ENCODE measurements around the gene SNX32. TPM values are rescaled to one million over a fixed set of nuclear protein-coding genes. Genes with fewer than 3 reads are reported as not detected.

Gene SNX32
- total and polyA plus RNA-seq, 9 of the 15 experiments (the other 6 are each of a cell fraction or from before 2014, with no cell fraction given): 0.03 TPM; not detected in 7

GRCh38 chr11:65891219-65892136 is 57.7 kb downstream of the SNX32 start (continued):
- no peak for TF ChIP-seq FOXO4 (CRISPR knock-in tag; IDR thresholded peaks at IDR 0.05)
- no peak for TF ChIP-seq SIN3B (IDR thresholded peaks at IDR 0.05; ENCODE audit: low read depth)
- peak; percentile 55 for TF ChIP-seq ARID4B (CRISPR knock-in tag; IDR thresholded peaks at IDR 0.05)
- TF ChIP-seq KLF1 (tag; IDR thresholded peaks at IDR 0.05): no peak
- no peak for TF ChIP-seq MECOM (CRISPR knock-in tag; IDR thresholded peaks at IDR 0.05)
- peak; percentile 78 for TF ChIP-seq POLR2G (IDR thresholded peaks at IDR 0.05; ENCODE audit: low read depth, low read length)
- no peak for TF ChIP-seq CEBPG (CRISPR knock-in tag; IDR thresholded peaks at IDR 0.05)
- TF ChIP-seq CEBPG (tag; conservative IDR thresholded peaks at IDR 0.05 in 1 of 2, IDR thresholded peaks at IDR 0.05 in 1 of 2): no peak
- peak; percentile 73 for TF ChIP-seq VEZF1 (CRISPR knock-in tag; IDR thresholded peaks at IDR 0.05)
- no peak for TF ChIP-seq ZNF444 (CRISPR knock-in tag; IDR thresholded peaks at IDR 0.05)
- 0 out of 4 replicates have a peak, but pooled peaks of 1 of the 2 experiments have one; percentile 25 for TF ChIP-seq FOXA3 (CRISPR knock-in tag; conservative IDR thresholded peaks at IDR 0.05 in 1 of 2, IDR thresholded peaks at IDR 0.05 in 1 of 2)
- TF ChIP-seq TRIM28 (IDR thresholded peaks at IDR 0.05): no peak
- no peak for TF ChIP-seq NCOA2 (IDR thresholded peaks at IDR 0.05; ENCODE audit: partially characterized antibody in 2 of 2)
- TF ChIP-seq SP1 (CRISPR knock-in tag; IDR thresholded peaks at IDR 0.05): 0 out of 2 replicates have a peak, but pooled peaks have one; percentile 20
- no peak for TF ChIP-seq STAG1 (CRISPR knock-in tag; IDR thresholded peaks at IDR 0.05; ENCODE audit: borderline replicate concordance)
- no peak for TF ChIP-seq EHMT2 (IDR thresholded peaks at IDR 0.05)
- no peak for TF ChIP-seq ZNF12 (CRISPR knock-in tag; IDR thresholded peaks at IDR 0.05)
